Activated CD8-positive, alpha-beta memory T cell treated with anti-CD3 and anti-CD28 coated beads, Interleukin-2, amount 50 U/mL, for 1 hour (primary cell): ENCODE data around the gene FCGR3B.
"Not testable (repeated sequence)": the region's sequence is repeated elsewhere in the genome, so short reads cannot be mapped to it uniquely, and the experiment has no call there.

Experiments used
- DNase-seq: peaks from one replicate; pipeline ENCODE4 v3.0.0-alpha.2; 2020; ENCODE audit errors: extremely low read depth

Gene FCGR3B

DNA sequence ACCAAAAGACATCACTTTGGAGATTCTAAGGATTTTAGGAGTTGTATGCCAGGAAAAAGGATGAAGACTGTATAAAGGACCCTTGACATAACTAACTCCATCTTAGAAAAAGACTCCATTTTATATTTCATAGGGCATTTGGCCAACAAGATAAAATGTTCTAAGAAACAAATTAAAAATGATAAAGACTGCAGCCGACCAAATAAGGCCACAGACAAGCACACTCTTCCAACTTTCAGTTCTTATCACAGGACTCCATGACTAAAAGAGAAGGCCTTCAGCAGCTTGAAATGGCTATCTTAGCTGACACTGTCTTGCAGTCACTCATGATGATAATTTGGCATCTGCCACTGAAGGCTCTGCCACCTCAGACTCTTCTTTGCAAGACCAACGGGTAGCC lies 8.2 kb upstream of the FCGR3B start:
- DNase-seq, result not testable (repeated sequence)

GRCh38 chr1:161638251-161638993 lies 7.4 kb upstream of the FCGR3B start:
- DNase-seq, result not testable (repeated sequence)

DNA sequence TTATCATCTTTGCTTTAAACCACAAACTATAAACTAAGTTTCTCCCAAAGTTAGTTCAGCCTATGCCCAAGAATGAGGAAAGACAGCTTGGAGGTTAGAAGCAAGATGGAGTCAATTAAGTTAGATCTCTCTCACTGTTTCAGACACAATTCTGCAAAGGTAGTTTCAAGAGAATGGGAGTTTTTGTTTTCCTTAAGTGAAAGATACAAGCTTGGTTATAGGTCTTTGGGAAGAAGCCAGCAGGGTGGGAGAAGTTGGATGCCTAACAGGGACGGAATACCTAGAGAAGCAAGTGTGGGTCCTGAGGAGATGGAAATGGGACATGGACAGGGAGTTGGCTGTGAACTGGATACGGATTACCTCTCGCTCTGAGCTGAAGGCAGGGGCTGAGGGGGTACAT lies 6.0 kb upstream of the FCGR3B start:
- DNase-seq, result not testable (repeated sequence)

DNA sequence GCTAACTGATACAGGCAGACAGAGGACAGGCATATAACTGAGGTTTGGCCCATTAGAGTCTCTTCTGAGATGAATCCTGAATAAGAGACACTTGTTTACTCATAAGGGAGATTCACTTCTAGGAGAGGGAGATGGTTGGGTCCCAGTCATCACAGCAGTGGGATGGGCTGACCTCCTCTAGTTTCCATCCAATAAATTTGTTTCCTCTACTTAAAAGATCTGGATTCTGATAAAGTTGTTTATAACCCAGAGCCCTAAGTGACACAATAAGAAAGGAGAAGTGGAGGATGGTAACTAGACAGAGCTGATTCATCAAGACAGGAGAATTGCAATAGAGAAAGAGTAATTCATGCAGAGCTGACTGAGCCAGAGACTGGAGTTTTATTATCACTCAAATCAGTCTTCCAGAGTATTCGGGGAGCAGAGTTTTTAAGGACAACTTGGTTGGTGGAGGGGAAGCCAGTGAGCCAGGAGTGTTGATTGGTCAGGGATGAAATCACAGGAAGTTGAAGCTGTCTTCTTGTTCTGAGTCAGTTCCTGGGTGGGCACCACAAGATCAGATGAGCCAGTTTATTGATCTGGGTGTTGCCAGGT lies 5.3 kb upstream of the FCGR3B start:
- DNase-seq, result not testable (repeated sequence)

DNA sequence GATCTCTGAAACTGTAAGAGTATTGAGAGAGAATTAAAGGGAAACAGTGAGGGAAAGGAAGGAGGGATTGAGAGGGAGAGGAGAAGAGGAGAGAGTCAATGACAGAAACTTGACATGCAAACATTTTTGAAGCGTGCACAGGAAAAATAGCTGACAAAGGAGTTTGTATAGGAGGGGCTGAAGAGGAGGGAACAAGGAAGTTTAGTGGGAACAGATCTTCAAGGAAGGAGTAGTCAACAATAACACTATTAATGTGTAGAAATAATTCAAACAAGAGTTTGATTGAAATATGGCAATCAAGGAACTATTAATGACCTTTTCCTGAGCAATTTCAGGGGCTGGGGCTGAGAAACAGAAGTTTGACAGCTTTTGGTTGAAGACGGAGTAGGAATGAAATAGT lies 4.0 kb upstream of the FCGR3B start:
- DNase-seq, result not testable (repeated sequence)

DNA sequence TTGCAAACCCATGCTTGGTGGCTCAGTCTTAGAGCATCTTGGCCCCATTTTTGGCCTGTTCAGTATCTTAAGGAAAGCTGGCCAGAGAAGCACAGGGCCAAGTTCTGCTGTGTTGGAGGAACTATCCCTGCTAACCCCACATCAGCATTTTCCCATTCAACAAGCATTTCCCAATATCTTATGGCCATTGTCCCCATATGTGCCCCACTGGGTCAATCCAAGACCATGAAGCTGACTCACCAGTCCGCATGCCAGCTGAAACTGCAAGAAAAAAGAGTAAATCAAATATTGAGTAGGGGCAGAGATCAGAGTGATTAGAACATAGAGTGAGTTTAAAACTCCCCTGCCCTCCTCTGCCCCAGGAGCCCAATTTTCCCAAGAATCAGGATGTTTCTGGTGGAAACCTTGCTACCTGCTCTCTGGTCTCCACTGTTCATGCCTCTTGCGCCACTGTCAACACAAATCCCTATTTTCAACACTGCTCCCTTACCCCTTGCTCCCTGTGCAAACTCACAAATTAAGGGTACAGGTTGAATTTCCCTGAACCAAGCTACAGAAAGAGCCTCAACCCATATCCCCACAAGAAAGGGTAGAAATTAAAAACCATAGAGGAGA lies 741 bp downstream of the FCGR3B start:
- not testable (repeated sequence) for DNase-seq

DNA sequence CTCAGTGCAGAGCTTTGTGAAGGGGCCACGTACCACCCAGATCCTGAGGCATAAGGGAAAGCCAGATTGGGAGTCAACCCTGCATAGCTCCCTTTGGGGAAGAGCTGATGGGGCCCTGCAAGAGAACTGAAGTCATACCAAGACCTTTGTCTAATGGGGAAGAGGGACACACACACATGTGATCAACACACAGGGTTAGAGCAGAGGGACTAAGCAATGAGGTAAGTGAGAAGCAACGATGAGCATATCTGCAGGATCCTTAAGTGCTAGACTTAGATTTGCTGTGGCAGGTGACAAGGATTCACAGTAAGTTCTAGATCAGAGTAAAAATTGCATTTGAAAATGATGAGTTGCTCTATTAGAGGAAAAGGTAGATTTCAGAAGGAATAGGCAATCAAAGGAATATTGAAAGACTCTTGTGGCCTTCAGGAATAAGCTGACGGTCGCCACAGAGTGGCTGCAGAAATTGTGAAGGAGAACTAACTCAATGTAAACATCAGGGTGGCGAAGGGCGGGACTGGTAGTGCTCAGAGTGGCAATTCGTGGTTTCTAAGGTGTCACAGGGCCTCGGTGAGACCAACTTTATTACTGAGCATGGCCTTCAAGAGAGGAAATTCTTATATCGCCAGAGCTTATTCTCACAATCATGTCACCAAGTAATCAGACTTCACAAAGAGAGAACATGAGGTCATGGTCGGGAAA lies 4.4 kb downstream of the FCGR3B start:
- DNase-seq, result not testable (repeated sequence)

DNA sequence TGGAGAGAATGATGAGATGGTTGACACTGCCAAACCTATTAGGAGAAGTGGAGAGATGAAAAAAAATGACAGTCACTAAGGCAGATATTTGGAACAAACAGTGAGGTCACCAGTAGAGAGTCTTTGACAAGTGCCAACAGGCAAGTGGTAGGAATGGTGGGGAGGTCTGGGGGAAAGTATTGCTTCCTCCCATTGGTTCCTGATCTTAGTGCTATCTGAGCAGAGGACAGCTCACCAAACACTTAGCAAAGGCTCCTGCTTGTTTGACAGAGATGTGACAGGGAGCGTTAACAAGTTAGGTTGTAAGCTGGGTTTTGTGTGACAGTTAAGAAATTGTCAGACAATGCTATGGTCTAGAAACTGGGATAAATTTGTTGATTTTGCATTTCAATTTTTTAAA lies 6.4 kb downstream of the FCGR3B start:
- not testable (repeated sequence) for DNase-seq

GRCh38 chr1:161623401-161624051 lies 7.5 kb downstream of the FCGR3B start:
- DNase-seq, result not testable (repeated sequence)

GRCh38 chr1:161622054-161622453 lies 8.9 kb downstream of the FCGR3B start:
- not testable (repeated sequence) for DNase-seq

DNA sequence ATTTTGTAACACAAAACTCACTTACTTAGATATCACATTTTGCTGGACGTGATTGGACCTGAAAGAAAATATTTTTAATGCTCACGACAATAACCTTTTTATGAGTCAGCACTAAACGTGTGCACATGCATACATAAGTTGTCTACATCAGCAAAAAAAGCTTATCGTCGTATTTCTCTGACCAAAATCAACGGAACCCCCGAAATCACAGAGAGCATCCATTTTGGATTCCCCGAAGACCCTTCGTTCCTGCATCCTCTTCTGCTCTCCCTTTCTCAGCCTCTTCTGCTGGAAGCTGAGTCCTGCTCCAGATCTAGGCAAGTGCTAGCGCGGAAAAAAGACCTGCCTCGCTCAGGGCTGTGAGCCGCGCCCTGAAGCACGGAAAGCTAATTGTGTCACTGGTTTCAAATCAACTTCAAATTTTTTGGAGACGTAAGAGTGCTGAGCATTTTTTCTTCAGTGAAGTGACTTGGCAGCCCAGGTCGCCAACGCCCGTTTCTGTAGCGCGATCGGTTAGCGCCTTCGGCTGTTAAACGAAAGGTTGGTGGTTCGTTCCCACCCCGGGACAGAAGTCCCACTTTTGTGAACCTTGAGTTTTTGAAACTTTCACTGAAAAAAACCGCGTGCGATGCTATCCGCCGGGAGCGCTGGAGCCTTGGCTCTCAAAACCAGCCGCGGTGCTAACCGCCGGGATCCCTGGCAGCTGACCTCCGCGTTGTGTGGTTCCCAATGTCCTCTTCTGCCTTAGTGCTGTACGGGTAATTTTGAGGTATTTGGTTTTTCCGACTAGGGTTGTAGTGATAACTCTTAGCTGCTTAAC lies 9.6 kb downstream of the FCGR3B start:
- DNase-seq, result not testable (repeated sequence)

GRCh38 chr1:161620399-161620798 lies 10.6 kb downstream of the FCGR3B start:
- DNase-seq, result not testable (repeated sequence)

DNA sequence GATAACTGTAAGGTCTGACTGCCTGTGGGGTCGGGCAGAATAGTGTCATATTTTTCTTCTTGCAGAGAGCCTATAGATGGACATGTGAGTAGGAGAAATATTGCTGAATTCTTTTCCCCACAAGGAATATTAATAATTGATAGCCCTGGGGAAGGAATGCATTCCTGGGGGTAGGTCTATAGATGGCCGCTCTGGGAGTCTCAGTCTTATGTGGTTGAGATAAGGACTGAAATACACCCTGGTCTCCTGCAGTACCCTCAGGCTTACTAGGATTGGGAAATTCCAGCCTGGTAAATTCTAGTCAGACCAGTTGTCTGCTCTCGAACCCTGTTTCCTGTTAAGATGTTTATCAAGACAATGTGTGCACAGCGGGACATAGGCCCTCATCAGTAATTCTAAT lies 12.5 kb downstream of the FCGR3B start:
- DNase-seq, result not testable (repeated sequence)

GRCh38 chr1:161616417-161616816 lies 14.6 kb downstream of the FCGR3B start:
- DNase-seq, result not testable (repeated sequence)

- DNase-seq, result not testable (repeated sequence)
These were observed 17.8 kb downstream of the FCGR3B start for GRCh38 chr1:161613142-161613514.

GRCh38 chr1:161612322-161613141 lies 18.4 kb downstream of the FCGR3B start:
- peak; percentile 52 for DNase-seq

DNA sequence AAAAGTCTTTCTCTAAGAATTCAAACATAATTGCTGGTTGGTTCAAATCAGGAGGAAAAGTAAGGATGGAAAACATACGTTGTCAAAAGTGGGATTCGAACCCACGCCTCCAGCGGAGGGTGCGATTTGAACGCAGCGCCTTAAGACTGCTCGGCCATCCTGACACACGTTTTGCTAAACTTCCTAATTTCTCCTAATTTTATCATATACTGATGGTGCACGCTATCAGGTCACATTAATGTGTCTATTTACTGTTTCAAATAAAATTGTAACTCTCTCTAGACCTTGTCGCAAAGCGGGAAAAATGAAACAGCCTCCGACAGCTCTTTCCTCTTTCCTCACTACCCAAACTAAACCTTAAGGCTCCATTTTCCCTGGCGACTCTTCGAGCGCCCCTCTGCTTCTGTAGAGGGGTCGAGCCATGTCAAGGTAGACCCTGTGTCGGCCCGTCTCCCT lies 19.1 kb downstream of the FCGR3B start:
- DNase-seq, result not testable (repeated sequence)

GRCh38 chr1:161610198-161610597 lies 20.8 kb downstream of the FCGR3B start:
- DNase-seq, result not testable (repeated sequence)

DNA sequence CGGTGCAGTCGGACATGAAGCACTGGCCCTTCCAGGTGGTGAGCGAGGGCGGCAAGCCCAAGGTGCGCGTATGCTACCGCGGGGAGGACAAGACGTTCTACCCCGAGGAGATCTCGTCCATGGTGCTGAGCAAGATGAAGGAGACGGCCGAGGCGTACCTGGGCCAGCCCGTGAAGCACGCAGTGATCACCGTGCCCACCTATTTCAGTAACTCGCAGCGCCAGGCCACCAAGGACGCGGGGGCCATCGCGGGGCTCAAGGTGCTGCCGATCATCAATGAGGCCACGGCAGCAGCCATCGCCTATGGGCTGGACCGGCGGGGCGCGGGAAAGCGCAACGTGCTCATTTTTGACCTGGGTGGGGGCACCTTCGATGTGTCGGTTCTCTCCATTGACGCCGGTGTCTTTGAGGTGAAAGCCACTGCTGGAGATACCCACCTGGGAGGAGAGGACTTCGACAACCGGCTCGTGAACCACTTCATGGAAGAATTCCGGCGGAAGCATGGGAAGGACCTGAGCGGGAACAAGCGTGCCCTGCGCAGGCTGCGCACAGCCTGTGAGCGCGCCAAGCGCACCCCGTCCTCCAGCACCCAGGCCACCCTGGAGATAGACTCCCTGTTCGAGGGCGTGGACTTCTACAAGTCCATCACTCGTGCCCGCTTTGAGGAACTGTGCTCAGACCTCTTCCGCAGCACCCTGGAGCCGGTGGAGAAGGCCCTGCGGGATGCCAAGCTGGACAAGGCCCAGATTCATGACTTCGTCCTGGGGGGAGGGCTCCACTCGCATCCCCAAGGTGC lies 24.2 kb downstream of the FCGR3B start:
- DNase-seq, result not testable (repeated sequence)
